ENCODE results near the gene NR2E1. TPM values are rescaled to one million over a fixed set of nuclear protein-coding genes. Genes with fewer than 3 reads are reported as not detected.

The NR2E1 gene
- total and polyA plus RNA-seq, 9 donors, result 0.02 TPM; not detected in 8

GRCh38 chr6:108166664-108167448 is 1.0 kb downstream of the NR2E1 start:
- DNase-seq, result no peak
- Histone ChIP-seq H3K27ac (no peak overlapping the region), H3K4me3 (no peak overlapping the region), H3K36me3 (no peaks in the 10 kb centered on the region), H3K9me3 (no peaks in the 10 kb centered on the region), H3K4me1 (ENCODE audit: insufficient read depth) (peaks cover 14% of the 10 kb centered on the region), H3K27me3 (peaks cover 3% of the 10 kb centered on the region)
- no peak for TF ChIP-seq POLR2A (IDR thresholded peaks at IDR 0.05)
- TF ChIP-seq EP300 (IDR thresholded peaks at IDR 0.05), result no peak
- TF ChIP-seq CTCF (IDR thresholded peaks at IDR 0.05), result no peak
- intact Hi-C loops (cut with DNase I), result no loop called here
- 10 to 20% (median 12%) methylated on average over 33 to 58 of the region's 58 CpGs for WGBS, 3 donors

GRCh38 chr6:108167449-108168089 is 1.7 kb downstream of the NR2E1 start:
- TF ChIP-seq CTCF (IDR thresholded peaks at IDR 0.05), result no peak
- no peak for TF ChIP-seq POLR2A (IDR thresholded peaks at IDR 0.05)
- TF ChIP-seq EP300 (IDR thresholded peaks at IDR 0.05), result no peak
- Histone ChIP-seq H3K4me3 (no peak overlapping the region), H3K27me3 (peaks cover 3% of the 10 kb centered on the region), H3K27ac (no peak overlapping the region), H3K4me1 (ENCODE audit: insufficient read depth) (peaks cover 14% of the 10 kb centered on the region), H3K36me3 (no peaks in the 10 kb centered on the region), H3K9me3 (no peaks in the 10 kb centered on the region)
- DNase-seq, result no peak
- 37 to 51% (median 50%) methylated on average over 35 of the region's 35 CpGs for WGBS, 3 donors
- intact Hi-C loops (cut with DNase I), result no loop called here

- TF ChIP-seq POLR2A (IDR thresholded peaks at IDR 0.05), result no peak
- TF ChIP-seq CTCF (IDR thresholded peaks at IDR 0.05), result no peak
- TF ChIP-seq EP300 (IDR thresholded peaks at IDR 0.05), result no peak
- WGBS, 3 donors, result 26 to 39% (median 38%) methylated on average over 23 of the region's 23 CpGs
- intact Hi-C loops (cut with DNase I), result no loop called here
- Histone ChIP-seq H3K4me3 (no peak overlapping the region), H3K36me3 (no peaks in the 10 kb centered on the region), H3K9me3 (no peaks in the 10 kb centered on the region), H3K27me3 (peaks cover 3% of the 10 kb centered on the region), H3K27ac (no peak overlapping the region), H3K4me1 (ENCODE audit: insufficient read depth) (peaks cover 14% of the 10 kb centered on the region)
- no peak for DNase-seq
These were observed 2.3 kb downstream of the NR2E1 start for GRCh38 chr6:108168090-108168463.

GRCh38 chr6:108168501-108169463 is 3.0 kb downstream of the NR2E1 start:
- DNase-seq, result no peak
- TF ChIP-seq EP300 (IDR thresholded peaks at IDR 0.05), result no peak
- no peak for TF ChIP-seq CTCF (IDR thresholded peaks at IDR 0.05)
- TF ChIP-seq POLR2A (IDR thresholded peaks at IDR 0.05), result no peak
- 5 to 6% (median 5%) methylated on average over 38 to 63 of the region's 63 CpGs for WGBS, 3 donors
- H3K4me3 ChIP-seq, result peak overlapping the region; percentile 18
- H3K27ac ChIP-seq, result no peak overlapping the region
- H3K9me3 ChIP-seq, result no peaks in the 10 kb centered on the region
- H3K27me3 ChIP-seq, result peaks cover 3% of the 10 kb centered on the region
- intact Hi-C loops (cut with DNase I), result no loop called here
- peaks cover 14% of the 10 kb centered on the region for H3K4me1 ChIP-seq (ENCODE audit: insufficient read depth)
- no peaks in the 10 kb centered on the region for H3K36me3 ChIP-seq
